HG03135 (cell line): ENCODE measurements around the gene IZUMO4.

ENCODE experiments used
- ATAC-seq: cut with Tn5 transposase; IDR thresholded peaks from one replicate; pipeline ENCODE4 v1.9.1; 2021; ENCODE audit warnings: mild to moderate bottlenecking, moderate library complexity; ENCODE audit not compliant: unreplicated experiment

Gene IZUMO4

DNA sequence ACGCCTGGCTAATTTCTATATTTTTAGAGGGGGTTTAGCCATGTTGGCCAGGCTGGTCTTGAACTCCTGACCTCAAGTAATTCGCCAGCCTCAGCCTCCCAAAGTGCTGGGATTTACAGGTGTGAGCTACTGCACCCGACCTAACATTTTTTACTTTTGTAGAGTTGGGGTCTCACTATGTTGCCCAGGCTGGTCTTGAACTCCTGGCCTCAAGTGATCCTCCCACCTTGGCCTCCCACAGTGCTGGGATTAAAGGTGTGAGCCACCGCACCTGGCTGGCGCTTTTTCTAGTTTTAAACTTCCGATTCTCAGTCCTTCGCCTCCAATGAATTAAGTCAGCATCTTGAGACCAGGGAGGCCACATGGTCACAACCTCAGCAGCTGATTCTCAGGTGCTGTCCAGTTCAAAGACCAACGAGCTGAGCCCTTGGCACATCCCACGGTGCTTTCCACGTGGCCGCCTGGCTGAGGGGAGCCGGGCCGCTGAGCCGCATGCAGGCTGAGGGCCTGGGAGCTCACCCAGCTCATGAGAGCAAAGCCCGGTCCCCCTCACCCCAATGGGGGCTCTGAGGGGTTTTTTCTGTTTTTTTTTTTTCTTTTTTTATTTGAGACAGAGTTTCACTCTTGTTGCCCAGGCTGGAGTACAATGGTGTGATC is 45.6 kb downstream of the IZUMO4 start:
- no peak for ATAC-seq

- ATAC-seq = no peak
These were observed 47.5 kb downstream of the IZUMO4 start for GRCh38 chr19:2144190-2144589.

DNA sequence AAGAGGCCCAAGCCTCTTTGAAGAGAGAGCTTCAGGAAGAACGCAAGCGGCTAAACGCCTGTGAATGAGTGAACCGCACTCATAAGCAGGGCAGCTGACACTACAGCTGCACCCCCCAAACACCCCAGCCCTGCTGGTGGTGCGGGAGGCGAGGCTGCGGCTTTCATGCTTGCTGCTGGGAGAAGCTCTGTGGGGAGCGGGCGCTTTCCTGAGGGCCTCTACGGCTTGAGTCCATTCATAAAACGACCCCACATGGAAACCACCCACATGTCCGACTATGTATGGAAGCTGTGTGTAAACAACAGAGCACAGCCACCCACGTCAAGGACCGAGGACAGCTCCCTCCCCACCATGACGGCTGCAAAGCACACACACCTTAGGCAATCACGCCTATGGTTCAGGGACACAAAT is 49.1 kb downstream of the IZUMO4 start:
- ATAC-seq = no peak

DNA sequence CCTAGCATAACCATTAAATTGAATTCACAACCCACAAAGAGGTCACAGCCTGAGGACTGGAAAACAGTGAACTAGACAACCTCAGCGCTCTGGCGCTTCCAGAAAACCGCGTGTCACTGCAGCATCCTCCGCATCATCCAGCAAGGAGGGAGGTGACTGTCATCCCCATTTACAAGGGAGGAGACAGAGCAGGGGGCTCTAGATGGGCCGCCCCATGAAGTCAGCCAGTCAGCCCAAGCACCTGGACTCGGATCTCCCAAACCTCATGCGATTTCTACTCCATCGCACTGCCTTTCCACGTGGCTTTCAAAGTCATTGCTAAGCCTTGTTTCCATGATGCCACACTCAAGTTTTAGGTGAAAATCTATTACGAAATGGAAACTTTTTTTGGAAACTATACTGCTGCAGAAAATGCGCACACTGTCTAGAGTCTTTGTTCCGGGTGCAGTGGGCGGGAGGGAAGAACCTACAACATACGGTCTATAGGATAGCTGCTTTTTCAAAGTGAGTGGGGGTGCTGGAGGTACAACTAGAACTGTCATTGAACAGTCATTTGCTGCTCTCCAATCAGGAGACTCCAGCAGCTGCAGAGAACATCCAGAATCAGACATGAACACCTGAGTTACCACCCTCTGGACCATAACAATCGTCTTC is 51.9 kb downstream of the IZUMO4 start:
- no peak for ATAC-seq
